Measurements from ENCODE around the gene ELMO3.

The ELMO3 gene

Small RNA genes within 50 kb of the gene (small RNA-seq; reads per million reads assigned to genes)
- 0.18 to 0.40 reads per million in 2 experiments for gene MIR328
